Suprapubic skin (tissue), 4 donors: ENCODE results near the gene PCSK5. TPM values are rescaled to one million over a fixed set of nuclear protein-coding genes. Genes with fewer than 3 reads are reported as not detected.
"Not testable (repeated sequence)": the region's sequence is repeated elsewhere in the genome, so short reads cannot be mapped to it uniquely, and the experiment has no call there.

ENCODE experiments used
- DNase-seq, 2 donors: peaks; one replicate each; pipeline ENCODE4 v3.0.0-alpha.2; 2019; ENCODE audit warnings: low spot score in 2 of 2
- H3K27ac ChIP-seq: fragments of 200-600 bp; sonication (generic); one replicate; pipeline ENCODE4 v1.5.1; 2019
- H3K27me3 ChIP-seq: fragments of 200-600 bp; sonication (generic); one replicate; pipeline ENCODE4 v1.5.1; 2019
- H3K36me3 ChIP-seq: fragments of 200-600 bp; sonication (generic); one replicate; pipeline ENCODE4 v1.5.1; 2019
- H3K4me1 ChIP-seq: fragments of 200-600 bp; sonication (generic); one replicate; pipeline ENCODE4 v1.5.1; 2019
- H3K4me3 ChIP-seq: fragments of 200-600 bp; sonication (generic); one replicate; pipeline ENCODE4 v1.5.1; 2019; ENCODE audit warnings: mild to moderate bottlenecking
- H3K9me3 ChIP-seq: fragments of 200-600 bp; sonication (generic); one replicate; pipeline ENCODE4 v1.5.1; 2019
- CTCF ChIP-seq, 2 donors: fragments of 200-600 bp in 1 of 2; fragments of 450-650 bp in 1 of 2; sonication (generic) in 1 of 2; IDR thresholded peaks; one replicate each; pipeline ENCODE4 v1.5.1; 2016 to 2019; ENCODE audit warnings: antibody characterized with exemption in 2 of 2, mild to moderate bottlenecking in 1 of 2, moderate library complexity in 1 of 2
- EP300 ChIP-seq: sonication (generic); formaldehyde crosslinking; IDR thresholded peaks from one replicate; pipeline ENCODE4 v1.6.1; 2017; ENCODE audit warnings: antibody characterized with exemption
- POLR2A ChIP-seq, 2 donors: fragments of 450-650 bp; IDR thresholded peaks; one replicate each; pipeline ENCODE4 v1.6.1; 2017; ENCODE audit warnings: antibody characterized with exemption in 2 of 2, mild to moderate bottlenecking in 2 of 2, moderate library complexity in 2 of 2
- POLR2AphosphoS5 ChIP-seq, 3 donors: sonication (generic); formaldehyde crosslinking; IDR thresholded peaks; one replicate each; pipeline ENCODE4 v1.6.1; 2017; ENCODE audit warnings: antibody characterized with exemption in 3 of 3
- WGBS: methylation state at CpG from one replicate; pipeline ENCODE4 v1.1.5; 2018; 5-methylcytosine and 5-hydroxymethylcytosine counted together
- total RNA-seq, 4 donors: library from RNA; depleted of rRNA; stranded (reverse); fragments of >200 nt; gene quantifications; one replicate each; pipeline ENCODE4 v1.1.0, GENCODE V29; 2016

PCSK5 gene
- total RNA-seq, 4 donors from 2014 or later, result 5.2 to 10.8 (median 7.3) TPM

- Histone ChIP-seq H3K36me3 (no peaks in the 10 kb centered on the region), H3K27me3 (no peaks in the 10 kb centered on the region), H3K27ac (no peak overlapping the region), H3K4me1 (peaks cover 7% of the 10 kb centered on the region), H3K9me3 (no peaks in the 10 kb centered on the region), H3K4me3 (no peak overlapping the region)
- 42% methylated on average over 6 of the region's 6 CpGs for WGBS
- TF ChIP-seq EP300, result no peak
- no peak for TF ChIP-seq CTCF (IDR thresholded peaks at IDR 0.05)
- TF ChIP-seq POLR2A (IDR thresholded peaks at IDR 0.05), result no peak
- TF ChIP-seq POLR2AphosphoS5 (IDR thresholded peaks at IDR 0.05), result no peak
- DNase-seq, result no peak
Measured at GRCh38 chr9:75960551-75960950, 70.1 kb downstream of the PCSK5 start.

GRCh38 chr9:75962013-75962661 is 71.7 kb downstream of the PCSK5 start:
- WGBS, result 39% methylated on average over 8 of the region's 8 CpGs
- Histone ChIP-seq H3K36me3 (no peaks in the 10 kb centered on the region), H3K27ac (no peak overlapping the region), H3K9me3 (no peaks in the 10 kb centered on the region), H3K4me3 (no peak overlapping the region), H3K27me3 (no peaks in the 10 kb centered on the region), H3K4me1 (peaks cover 7% of the 10 kb centered on the region)
- TF ChIP-seq POLR2AphosphoS5 (IDR thresholded peaks at IDR 0.05) (no peak), CTCF (IDR thresholded peaks at IDR 0.05) (no peak), EP300 (no peak), POLR2A (IDR thresholded peaks at IDR 0.05) (no peak)
- no peak for DNase-seq

GRCh38 chr9:75962662-75963036 is 72.2 kb downstream of the PCSK5 start:
- 82% methylated on average over 4 of the region's 4 CpGs for WGBS
- H3K27me3 ChIP-seq, result no peaks in the 10 kb centered on the region
- TF ChIP-seq POLR2AphosphoS5 (IDR thresholded peaks at IDR 0.05), result no peak
- no peak for TF ChIP-seq EP300
- no peak for TF ChIP-seq CTCF (IDR thresholded peaks at IDR 0.05)

GRCh38 chr9:75963321-75963720 is 72.8 kb downstream of the PCSK5 start:
- H3K4me1 ChIP-seq, H3K9me3 ChIP-seq, H3K36me3 ChIP-seq, DNase-seq, H3K4me3 ChIP-seq, H3K27me3 ChIP-seq, H3K27ac ChIP-seq: not testable (repeated sequence)
- WGBS, result 89% methylated on average over 9 of the region's 9 CpGs

More at GRCh38 chr9:75962662-75963036, 72.2 kb downstream of the PCSK5 start:
- peaks cover 7% of the 10 kb centered on the region for H3K4me1 ChIP-seq
- no peak overlapping the region for H3K4me3 ChIP-seq
- DNase-seq, result no peak
- no peaks in the 10 kb centered on the region for H3K36me3 ChIP-seq
- H3K9me3 ChIP-seq, result no peaks in the 10 kb centered on the region
- no peak overlapping the region for H3K27ac ChIP-seq

- Histone ChIP-seq H3K4me1 (peaks cover 7% of the 10 kb centered on the region), H3K36me3 (no peaks in the 10 kb centered on the region), H3K27me3 (no peaks in the 10 kb centered on the region), H3K4me3 (no peak overlapping the region), H3K27ac (no peak overlapping the region), H3K9me3 (no peaks in the 10 kb centered on the region)
- TF ChIP-seq CTCF (IDR thresholded peaks at IDR 0.05), result no peak
- no peak for TF ChIP-seq EP300
- no peak for TF ChIP-seq POLR2AphosphoS5 (IDR thresholded peaks at IDR 0.05)
- no peak for TF ChIP-seq POLR2A (IDR thresholded peaks at IDR 0.05)
- no peak for DNase-seq
- WGBS, result 70% methylated on average over 4 of the region's 4 CpGs
Measured at GRCh38 chr9:75964427-75964826, 74.0 kb downstream of the PCSK5 start.

GRCh38 chr9:75965231-75965630 is 74.8 kb downstream of the PCSK5 start:
- Histone ChIP-seq H3K36me3 (no peaks in the 10 kb centered on the region), H3K9me3 (no peaks in the 10 kb centered on the region), H3K27ac (no peak overlapping the region), H3K27me3 (no peaks in the 10 kb centered on the region), H3K4me3 (no peak overlapping the region), H3K4me1 (peaks cover 7% of the 10 kb centered on the region)
- WGBS, result 90% methylated on average over 4 of the region's 4 CpGs
- TF ChIP-seq CTCF (IDR thresholded peaks at IDR 0.05) (no peak), EP300 (no peak), POLR2AphosphoS5 (IDR thresholded peaks at IDR 0.05) (no peak), POLR2A (IDR thresholded peaks at IDR 0.05) (no peak)
- DNase-seq, result no peak
